COLO829 (cell line): ENCODE results near the gene MTHFD1L.
"Not testable (repeated sequence)": the region's sequence is repeated elsewhere in the genome, so short reads cannot be mapped to it uniquely, and the experiment has no call there.

Experiments used
- DNase-seq: peaks from one replicate; pipeline ENCODE4 v3.0.0; 2012; ENCODE audit warnings: low spot score

Gene MTHFD1L

GRCh38 chr6:150865406-150866146, at the start of gene MTHFD1L:
TSS of gene MTHFD1L (plus strand) at chr6:150865702. CDS start at chr6:150865823, 121 bp downstream.
- DNase-seq = peak; percentile 66

DNA sequence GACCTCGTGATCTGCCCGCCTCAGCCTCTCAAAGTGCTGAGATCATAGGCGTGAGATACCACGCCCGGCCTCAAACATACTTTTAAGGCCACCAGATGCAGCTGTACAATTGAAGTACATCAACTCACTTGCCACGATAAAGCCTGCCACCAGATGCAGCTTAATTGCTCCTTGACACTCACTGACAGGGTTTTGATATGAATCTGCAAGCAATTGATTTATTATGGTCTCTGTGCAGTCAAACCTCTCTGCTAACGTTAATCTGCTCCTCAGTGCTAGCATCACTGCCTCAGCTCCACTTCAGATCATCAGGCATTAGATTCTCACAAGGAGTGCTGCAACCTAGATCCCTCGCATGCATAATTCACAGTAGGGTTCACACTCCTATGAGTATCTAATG, 48.9 kb upstream of the MTHFD1L start:
- not testable (repeated sequence) for DNase-seq

- DNase-seq = no peak
Observed at GRCh38 chr6:150822932-150823331, 42.6 kb upstream of the MTHFD1L start.

- DNase-seq = no peak
Observed at GRCh38 chr6:150826788-150827187, 38.7 kb upstream of the MTHFD1L start.

DNA sequence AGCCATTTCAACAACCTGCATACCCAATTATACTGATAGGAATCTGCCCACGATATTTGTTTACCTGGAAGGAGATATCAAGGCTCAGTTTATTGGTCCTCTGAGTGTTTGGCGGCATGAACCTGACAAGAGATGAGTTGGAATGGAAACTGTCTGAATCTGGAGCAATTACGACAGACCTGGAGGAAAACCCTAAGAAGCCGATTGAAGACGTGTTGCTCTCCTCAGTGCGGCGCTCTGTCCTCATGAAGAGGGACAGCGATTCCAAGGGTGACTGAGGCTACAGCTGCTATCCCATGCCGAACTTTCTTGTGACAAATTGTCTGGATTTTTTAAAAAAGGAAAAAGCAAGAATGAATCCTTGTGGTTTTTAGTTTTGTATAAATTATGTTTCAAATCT, 37.4 kb upstream of the MTHFD1L start:
- DNase-seq = not testable (repeated sequence)

GRCh38 chr6:150830439-150831165, 34.9 kb upstream of the MTHFD1L start:
- DNase-seq = no peak

DNA sequence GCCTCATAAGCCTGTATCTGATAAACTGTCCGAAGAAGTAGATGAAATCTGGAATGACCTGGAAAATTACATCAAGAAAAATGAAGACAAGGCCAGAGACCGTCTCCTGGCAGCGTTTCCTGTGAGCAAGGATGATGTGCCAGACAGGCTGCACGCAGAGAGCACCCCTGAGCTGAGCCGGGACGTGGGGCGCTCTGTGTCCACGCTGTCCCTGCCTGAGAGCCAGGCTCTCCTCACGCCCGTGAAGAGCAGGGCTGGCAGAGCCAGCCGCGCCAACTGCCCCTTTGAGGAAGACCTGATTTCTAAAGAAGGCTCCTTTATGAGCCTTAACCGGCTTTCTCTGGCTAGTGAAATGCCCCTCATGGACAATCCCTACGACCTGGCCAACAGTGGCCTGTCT, 33.9 kb upstream of the MTHFD1L start:
- no peak for DNase-seq

DNA sequence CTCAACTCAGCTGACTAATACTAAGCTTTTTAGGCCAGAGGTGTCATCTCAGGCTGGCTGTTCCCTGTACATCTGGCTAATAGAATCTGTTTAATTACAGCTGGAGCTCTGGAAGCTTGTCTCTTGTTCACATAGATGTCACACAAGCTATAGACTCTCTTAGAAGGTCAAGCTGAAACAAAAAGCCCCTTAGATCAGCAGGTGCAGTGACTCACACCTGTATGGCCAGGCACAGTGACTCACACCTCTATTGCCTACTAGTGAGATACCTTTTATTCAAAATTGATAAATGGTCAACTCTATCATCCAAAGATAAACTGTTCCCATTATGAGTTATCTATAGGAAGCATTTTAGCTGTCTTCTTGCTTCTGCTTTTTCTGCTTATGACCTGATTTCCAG, 29.9 kb upstream of the MTHFD1L start:
- no peak for DNase-seq

DNA sequence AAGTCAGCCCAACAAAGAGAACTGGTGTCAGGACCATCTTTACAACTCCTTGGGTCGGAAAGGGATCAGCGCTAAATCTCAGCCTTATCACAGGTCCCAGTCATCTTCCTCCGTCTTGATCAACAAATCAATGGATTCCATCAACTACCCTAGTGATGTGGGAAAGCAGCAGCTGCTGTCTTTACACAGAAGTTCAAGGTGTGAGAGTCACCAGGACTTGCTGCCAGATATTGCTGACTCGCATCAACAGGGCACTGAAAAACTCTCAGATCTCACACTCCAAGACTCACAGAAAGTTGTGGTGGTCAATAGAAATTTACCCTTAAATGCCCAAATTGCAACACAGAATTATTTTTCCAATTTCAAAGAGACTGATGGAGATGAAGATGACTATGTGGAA, 25.3 kb upstream of the MTHFD1L start:
- DNase-seq = no peak

DNA sequence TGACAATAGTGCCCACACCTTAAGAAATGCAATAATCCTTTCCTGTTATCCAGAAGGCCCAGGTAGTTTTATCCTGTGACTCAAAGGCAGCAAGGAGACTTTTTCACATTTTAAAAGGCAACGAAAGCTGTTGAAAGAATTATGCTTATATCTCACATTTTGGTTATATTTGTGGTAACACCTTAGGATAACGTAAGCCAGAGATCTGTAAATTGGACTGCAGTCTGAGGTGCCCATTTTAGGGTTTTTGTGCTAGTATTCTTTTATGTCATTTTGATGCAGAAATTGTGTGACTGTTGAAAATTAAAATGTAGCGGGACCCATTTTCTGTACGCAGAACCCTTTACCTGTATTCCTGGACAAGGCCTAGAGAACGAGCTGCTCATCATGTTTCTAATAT, 24.3 kb upstream of the MTHFD1L start:
- no peak for DNase-seq

GRCh38 chr6:150841697-150842096, 23.8 kb upstream of the MTHFD1L start:
- DNase-seq = no peak

GRCh38 chr6:150844371-150844770, 21.1 kb upstream of the MTHFD1L start:
- DNase-seq = no peak

DNA sequence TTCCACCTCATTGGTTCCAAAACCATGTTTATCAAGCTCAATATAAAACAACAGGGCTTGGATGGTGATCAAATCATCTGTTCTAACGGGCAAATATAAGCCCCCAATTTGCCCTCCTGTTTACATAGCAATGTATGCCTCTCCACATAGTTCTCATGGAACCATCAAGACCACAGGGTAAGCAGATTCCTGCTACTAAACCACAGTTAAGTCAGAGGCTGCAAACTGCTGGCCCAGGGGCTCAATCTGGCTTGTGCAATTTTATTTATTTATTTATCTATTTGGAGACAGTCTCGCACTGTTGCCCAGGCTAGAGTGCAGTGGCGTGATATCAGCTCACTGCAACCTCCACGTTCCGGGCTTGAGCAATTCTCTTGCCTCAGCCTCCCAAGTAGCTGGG, 18.9 kb upstream of the MTHFD1L start:
- DNase-seq = no peak

DNA sequence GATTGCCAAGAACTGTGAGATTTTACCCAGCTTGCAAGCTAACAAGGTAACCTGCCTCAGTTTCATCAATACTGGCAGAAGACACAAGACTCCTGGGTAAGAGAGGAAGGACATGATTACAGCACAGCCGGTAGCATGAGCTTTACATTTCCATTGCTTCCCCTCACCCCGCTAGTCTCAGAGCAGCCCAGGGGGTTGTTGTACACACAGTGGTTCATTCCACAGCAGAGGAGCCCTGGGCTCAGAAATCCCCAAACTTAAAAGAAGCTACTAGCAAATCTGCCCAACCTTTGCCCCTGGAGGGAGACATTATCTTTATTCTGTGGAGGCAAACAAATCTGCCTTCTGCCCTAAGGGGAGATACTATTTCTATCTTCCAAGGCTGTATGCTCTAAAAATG, 17.1 kb upstream of the MTHFD1L start:
- DNase-seq = no peak

GRCh38 chr6:150854392-150854791, 11.1 kb upstream of the MTHFD1L start:
- not testable (repeated sequence) for DNase-seq

GRCh38 chr6:150855171-150855570, 10.3 kb upstream of the MTHFD1L start:
- DNase-seq = not testable (repeated sequence)

GRCh38 chr6:150857062-150857944, 8.2 kb upstream of the MTHFD1L start:
- DNase-seq = peak; percentile 95

GRCh38 chr6:150857945-150858308, 7.6 kb upstream of the MTHFD1L start:
- DNase-seq = no peak

- not testable (repeated sequence) for DNase-seq
Observed at GRCh38 chr6:150861448-150862168, 3.9 kb upstream of the MTHFD1L start.

DNA sequence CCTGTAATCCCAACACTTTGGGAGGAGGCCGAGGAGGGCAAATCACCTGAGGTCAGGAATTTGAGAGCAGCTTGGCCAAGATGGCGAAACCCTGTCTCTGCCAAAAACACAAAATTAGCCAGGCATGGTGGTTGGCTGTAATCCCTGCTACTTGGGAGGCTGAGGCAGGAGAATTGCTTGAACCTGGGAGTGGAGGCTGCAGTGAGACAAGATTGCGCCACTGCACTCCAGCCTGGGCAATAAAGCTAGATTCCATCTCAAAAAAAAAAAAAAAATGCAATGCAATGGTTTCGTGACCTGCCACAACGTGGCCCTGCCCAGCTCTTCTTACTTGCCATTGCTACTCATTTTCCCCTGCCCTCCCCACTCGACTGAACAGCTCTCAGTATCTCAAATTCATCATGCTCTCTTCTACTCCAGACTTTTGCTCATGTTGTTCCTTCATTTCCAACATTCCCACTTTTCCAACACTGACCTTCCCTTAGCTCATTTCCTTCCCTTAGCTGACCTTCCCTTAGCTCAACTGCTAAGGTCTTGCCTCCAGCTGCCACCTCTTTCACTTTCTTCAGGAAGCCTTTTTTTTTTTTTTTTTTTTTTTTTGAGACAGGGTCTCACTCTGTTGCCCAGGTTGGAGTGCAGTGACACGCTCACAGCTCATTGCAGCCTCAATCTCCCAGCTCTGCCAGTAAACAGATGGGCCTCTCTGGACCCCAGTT, 2.1 kb upstream of the MTHFD1L start:
- no peak for DNase-seq

DNA sequence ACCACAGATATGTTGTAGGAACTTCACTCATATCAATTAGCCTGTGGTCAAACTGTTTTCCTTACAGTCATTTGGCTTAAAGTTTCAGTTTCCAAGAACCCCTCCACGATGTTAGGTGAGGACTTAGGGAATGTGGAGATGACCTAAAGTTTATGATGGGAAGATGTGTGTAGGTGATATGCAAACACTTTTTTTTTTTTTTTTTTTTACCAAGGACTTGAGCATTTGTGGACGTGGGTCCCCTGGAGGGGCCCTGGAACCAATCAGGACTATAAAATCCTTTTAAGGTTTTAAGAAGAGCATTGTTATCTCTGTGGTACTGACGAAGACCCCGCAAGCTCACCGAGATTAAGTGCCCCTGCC, 478 bp upstream of the MTHFD1L start:
- no peak for DNase-seq
